PC-3 (cell line): Measurements from ENCODE around the gene ADPRHL1.

Experiments
- EZH2 ChIP-seq: fragments of 300-600 bp; sonication (generic); IDR thresholded peaks from one replicate; pipeline ENCODE4 v1.6.1; 2017; ENCODE audit warnings: antibody characterized with exemption, mild to moderate bottlenecking, low read length; ENCODE audit not compliant: unreplicated experiment
- EZH2phosphoT487 ChIP-seq: fragments of 300-600 bp; sonication (generic); IDR thresholded peaks from 2 replicates; pipeline ENCODE4 v1.6.1; 2018; ENCODE audit warnings: mild to moderate bottlenecking, antibody characterized with exemption, low read length, borderline replicate concordance
- TF ChIP-seq, protein P1 (sequence below): fragments of 300-600 bp; sonication (generic); conservative IDR thresholded peaks from 2 replicates; pipeline ENCODE4 v1.5.1; 2017; ENCODE audit warnings: antibody characterized with exemption, low read depth, mild to moderate bottlenecking, low read length

DNA sequence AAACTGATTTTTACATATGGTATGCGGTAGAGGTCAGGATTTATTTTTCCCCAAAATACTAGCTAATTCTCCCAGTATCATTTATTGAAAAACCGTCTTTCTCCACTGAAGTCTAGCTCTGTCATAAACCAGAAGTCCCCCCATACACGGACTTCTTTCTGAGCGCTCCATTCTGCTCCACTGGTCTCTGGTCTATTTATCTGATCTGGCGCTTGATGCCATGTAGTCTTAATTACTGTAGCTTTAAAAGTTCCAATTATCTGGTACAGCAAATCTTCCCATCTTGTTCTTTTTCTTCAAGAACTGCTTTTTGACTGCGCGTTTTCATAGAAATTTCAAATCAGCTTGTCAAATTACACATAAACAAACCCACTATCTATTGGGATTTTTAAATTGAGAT, 23.5 kb upstream of the ADPRHL1 start:
- TF ChIP-seq, protein P1, sequence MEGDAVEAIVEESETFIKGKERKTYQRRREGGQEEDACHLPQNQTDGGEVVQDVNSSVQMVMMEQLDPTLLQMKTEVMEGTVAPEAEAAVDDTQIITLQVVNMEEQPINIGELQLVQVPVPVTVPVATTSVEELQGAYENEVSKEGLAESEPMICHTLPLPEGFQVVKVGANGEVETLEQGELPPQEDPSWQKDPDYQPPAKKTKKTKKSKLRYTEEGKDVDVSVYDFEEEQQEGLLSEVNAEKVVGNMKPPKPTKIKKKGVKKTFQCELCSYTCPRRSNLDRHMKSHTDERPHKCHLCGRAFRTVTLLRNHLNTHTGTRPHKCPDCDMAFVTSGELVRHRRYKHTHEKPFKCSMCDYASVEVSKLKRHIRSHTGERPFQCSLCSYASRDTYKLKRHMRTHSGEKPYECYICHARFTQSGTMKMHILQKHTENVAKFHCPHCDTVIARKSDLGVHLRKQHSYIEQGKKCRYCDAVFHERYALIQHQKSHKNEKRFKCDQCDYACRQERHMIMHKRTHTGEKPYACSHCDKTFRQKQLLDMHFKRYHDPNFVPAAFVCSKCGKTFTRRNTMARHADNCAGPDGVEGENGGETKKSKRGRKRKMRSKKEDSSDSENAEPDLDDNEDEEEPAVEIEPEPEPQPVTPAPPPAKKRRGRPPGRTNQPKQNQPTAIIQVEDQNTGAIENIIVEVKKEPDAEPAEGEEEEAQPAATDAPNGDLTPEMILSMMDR: no peak
- no peak for TF ChIP-seq EZH2phosphoT487
- TF ChIP-seq EZH2: no peak
